T-cell (primary cell): ENCODE results near the gene RPL21. TPM values are rescaled to one million over a fixed set of nuclear protein-coding genes. Genes with fewer than 3 reads are reported as not detected.

Source experiments
- ATAC-seq, 4 experiments: fragments of 200-7000 bp in 3 of 4; fragments of 150-1000 bp in 1 of 4; cut with Tn5 transposase; replicated peaks in 1 of 4; 1 replicate in 3 of 4; 2 replicates in 1 of 4; pipeline ENCODE4 v1.10.0; 2021; ENCODE audit warnings: moderate library complexity in 3 of 4, mild to moderate bottlenecking in 2 of 4, moderate number of reproducible peaks in 1 of 4
- CTCF ChIA-PET, 2 donors: fragments of 300-600 bp; sonication (Branson Sonifier 250); formaldehyde crosslinking; loops; one replicate each; lab custom pipeline; 2022; ENCODE audit warnings: antibody characterized with exemption in 2 of 2; lab: Charles Lee
- POLR2A ChIA-PET, 2 donors: fragments of 300-600 bp; sonication (Branson Sonifier 250); formaldehyde crosslinking; loops; one replicate each; lab custom pipeline; 2022; ENCODE audit warnings: antibody characterized with exemption in 2 of 2; lab: Charles Lee
- DNase-seq, 35 experiments: peaks; one replicate each; pipeline versions ENCODE4 v3.0.0 to v3.0.0-alpha.2; 2013 to 2023
- H3K27ac ChIP-seq: one replicate; pipeline ENCODE4 v1.5.1; 2013; ENCODE audit warnings: low read length
- H3K27me3 ChIP-seq, 2 experiments: replicated peaks in 1 of 2; 1 replicate in 1 of 2; 2 replicates in 1 of 2; pipeline versions ENCODE4 v1.6.1 to v1.7.0; 2013; ENCODE audit warnings: low read length in 1 of 2, mixed read lengths in 1 of 2; ENCODE audit not compliant: control insufficient read depth in 2 of 2, insufficient read depth in 2 of 2; ENCODE audit errors: extremely low read depth in 1 of 2
- H3K36me3 ChIP-seq, 2 donors: 1 replicate in 1 of 2; 2 replicates in 1 of 2; pipeline versions ENCODE4 v1.6.1 to v1.7.0; 2013; ENCODE audit warnings: low read length in 1 of 2; ENCODE audit not compliant: control insufficient read depth in 2 of 2, insufficient read depth in 1 of 2; ENCODE audit errors: extremely low read depth in 1 of 2
- H3K4me1 ChIP-seq, 2 experiments: 1 replicate in 1 of 2; 2 replicates in 1 of 2; pipeline versions ENCODE4 v1.6.1 to v1.7.0; 2013; ENCODE audit warnings: low read length in 2 of 2, mixed read lengths in 1 of 2; ENCODE audit not compliant: insufficient read depth in 2 of 2, control insufficient read depth in 1 of 2; ENCODE audit errors: extremely low read depth in 1 of 2
- H3K4me3 ChIP-seq, 2 donors: 1 replicate in 1 of 2; 2 replicates in 1 of 2; pipeline versions ENCODE4 v1.5.1 to v1.7.0; 2013; ENCODE audit warnings: mild to moderate bottlenecking in 2 of 2, low read length in 1 of 2, moderate library complexity in 1 of 2; ENCODE audit not compliant: control insufficient read depth in 1 of 2; ENCODE audit errors: extremely low read depth in 1 of 2
- H3K9me3 ChIP-seq: 2 replicates; pipeline ENCODE4 v1.7.0; 2013
- H3K27ac Mint-ChIP-seq, 2 donors: one replicate each; pipeline ENCODE4 v1.8.0; 2020 to 2021; ENCODE audit warnings: mild to moderate bottlenecking in 2 of 2, mixed read lengths in 2 of 2
- H3K27me3 Mint-ChIP-seq, 2 donors: one replicate each; pipeline ENCODE4 v1.8.0; 2021 to 2022; ENCODE audit warnings: mixed read lengths in 2 of 2
- H3K36me3 Mint-ChIP-seq: one replicate; pipeline ENCODE4 v1.8.0; 2021; ENCODE audit warnings: mixed read lengths
- H3K4me1 Mint-ChIP-seq, 3 donors: one replicate each; pipeline ENCODE4 v1.8.0; 2020 to 2022; ENCODE audit warnings: mixed read lengths in 3 of 3, mild to moderate bottlenecking in 1 of 3
- H3K4me3 Mint-ChIP-seq, 3 donors: one replicate each; pipeline ENCODE4 v1.8.0; 2020 to 2022; ENCODE audit warnings: mild to moderate bottlenecking in 3 of 3, mixed read lengths in 3 of 3, moderate library complexity in 3 of 3
- H3K9me3 Mint-ChIP-seq, 3 donors: one replicate each; pipeline ENCODE4 v1.8.0; 2020 to 2022; ENCODE audit warnings: mixed read lengths in 3 of 3
- WGBS: methylation state at CpG from one replicate; pipeline ENCODE4 v1.1.5; 2013; ENCODE audit warnings: missing lambda C conversion rate; ENCODE audit not compliant: insufficient coverage; 5-methylcytosine and 5-hydroxymethylcytosine counted together
- total RNA-seq, 35 experiments: library from RNA in 6 of 35; stranded (reverse) in 6 of 35; fragments of 120-200 nt in 1 of 35; gene quantifications; one replicate each; pipeline versions ENCODE4 v1.2.1 to v1.2.4 and lab custom pipeline; 2013 to 2026

RPL21 gene
- total RNA-seq, 5 donors from 2014 or later (not counting 1 experiment from before 2014, with no cell fraction given): 1,968 to 2,258 (median 2,221) TPM

DNA sequence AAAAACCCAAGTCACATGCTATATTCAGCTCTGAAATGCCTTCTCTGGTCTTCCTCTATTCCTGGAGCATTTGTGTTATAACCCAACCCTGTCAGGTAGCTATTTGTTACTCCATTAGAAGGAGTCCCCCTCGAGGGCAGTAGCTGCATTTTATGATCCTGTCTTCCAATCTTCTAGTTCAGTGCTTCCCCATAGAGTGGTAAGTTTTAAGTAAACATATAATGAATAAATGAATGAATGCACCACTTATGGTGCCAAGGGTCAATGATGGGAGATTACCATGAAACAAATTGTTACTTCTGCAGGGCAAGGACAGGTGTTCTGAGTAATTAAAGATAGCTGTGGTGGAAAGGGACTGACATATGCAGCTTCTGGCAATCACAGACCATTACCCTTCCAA is 23.3 kb downstream of the RPL21 start:
- Mint-ChIP-seq H3K9me3 (no peaks in the 10 kb centered on the region), H3K27me3 (peaks cover 4 to 16% of the 10 kb centered on the region in 2 donors), H3K36me3 (no peaks in the 10 kb centered on the region), H3K4me1 (peaks cover 12 to 15% (median 14%) of the 10 kb centered on the region in 3 donors), H3K27ac (no peak overlapping the region), H3K4me3 (no peak overlapping the region)
- POLR2A ChIA-PET: interaction anchor here in 1 of 2 donors (0.6 to 0.8 kb wide), 3 partner anchors 17 to 87 kb away, joined by 4 to 6 read pairs (median 4); no protein-coding TSS in a partner anchor
- H3K36me3 ChIP-seq: no peaks in the 10 kb centered on the region
- H3K27me3 ChIP-seq: peaks cover 0 to 26% of the 10 kb centered on the region in 2 experiments
- no peak for ATAC-seq
- WGBS: no CpG with 5 or more reads among the region's 1 CpG
- no peak for DNase-seq
- no peak overlapping the region for H3K27ac ChIP-seq
- CTCF ChIA-PET: interaction anchor here in 1 of 2 donors (0.6 to 1.2 kb wide), 3 partner anchors 8 to 289 kb away, joined by 3 to 4 read pairs (median 3); no protein-coding TSS in a partner anchor
- H3K9me3 ChIP-seq: no peaks in the 10 kb centered on the region
- H3K4me3 ChIP-seq: no peak overlapping the region
- peaks cover 0 to 17% of the 10 kb centered on the region in 2 experiments for H3K4me1 ChIP-seq

DNA sequence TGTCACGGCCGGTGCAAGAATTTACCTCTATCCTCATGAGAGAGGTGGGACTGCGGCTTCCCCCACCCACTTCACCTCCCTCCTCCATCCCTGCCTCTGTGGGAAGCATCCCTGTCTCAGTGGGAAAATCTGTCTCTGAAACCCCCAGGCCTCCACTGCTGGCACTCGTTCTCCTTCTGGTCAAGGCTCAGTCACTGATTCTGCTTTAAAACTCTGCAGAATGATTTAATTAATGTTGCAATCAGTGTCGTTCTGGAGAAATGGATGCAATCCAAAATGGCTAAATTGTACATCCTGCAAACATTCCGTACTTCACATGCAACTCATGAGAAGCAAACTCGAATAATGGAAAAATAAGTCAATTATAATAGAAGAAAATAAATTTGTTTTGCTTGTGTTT is 24.8 kb downstream of the RPL21 start:
- CTCF ChIA-PET: interaction anchor here in 1 of 2 donors (0.9 kb wide), 1 partner anchor 17 kb away, joined by 3 read pairs; no protein-coding TSS in a partner anchor
- no peak overlapping the region for H3K4me3 ChIP-seq
- no peaks in the 10 kb centered on the region for H3K36me3 ChIP-seq
- no peak overlapping the region for H3K27ac ChIP-seq
- POLR2A ChIA-PET: no interaction called here
- Mint-ChIP-seq H3K27me3 (peaks cover 4 to 16% of the 10 kb centered on the region in 2 donors), H3K4me1 (peaks cover 7 to 8% (median 7%) of the 10 kb centered on the region in 3 donors), H3K27ac (no peak overlapping the region), H3K36me3 (no peaks in the 10 kb centered on the region), H3K4me3 (no peak overlapping the region), H3K9me3 (no peaks in the 10 kb centered on the region)
- DNase-seq (no peak), ATAC-seq (no peak)
- peaks cover 0 to 7% of the 10 kb centered on the region in 2 experiments for H3K4me1 ChIP-seq
- WGBS: 100% methylated on average over 3 of the region's 7 CpGs
- no peaks in the 10 kb centered on the region for H3K9me3 ChIP-seq
- peaks cover 0 to 26% of the 10 kb centered on the region in 2 experiments for H3K27me3 ChIP-seq

DNA sequence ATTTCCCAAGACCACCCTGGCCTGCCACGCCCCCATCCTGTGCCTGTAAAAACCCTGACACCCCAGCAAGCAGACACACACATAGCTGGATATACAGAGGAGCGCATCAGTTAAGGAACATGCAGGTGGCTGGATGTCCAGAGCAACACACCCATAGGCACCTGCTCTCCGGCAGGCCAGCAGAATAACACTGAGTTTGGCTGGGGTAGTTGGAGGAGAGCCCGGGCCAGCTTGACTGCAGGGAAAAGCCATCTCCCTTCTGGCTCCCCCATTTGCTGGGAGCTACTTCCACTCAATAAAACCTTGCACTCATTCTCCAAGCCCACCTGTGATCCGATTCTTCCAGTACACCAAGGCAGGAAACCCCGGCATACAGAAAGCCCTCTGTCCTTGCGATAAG is 28.1 kb downstream of the RPL21 start:
- Mint-ChIP-seq H3K27me3 (peaks cover 2 to 15% of the 10 kb centered on the region in 2 donors), H3K36me3 (no peaks in the 10 kb centered on the region), H3K27ac (no peak overlapping the region), H3K4me3 (no peak overlapping the region), H3K4me1 (no peaks in the 10 kb centered on the region), H3K9me3 (no peaks in the 10 kb centered on the region)
- ATAC-seq (no peak), DNase-seq (no peak)
- no peak overlapping the region for H3K27ac ChIP-seq
- no peak overlapping the region for H3K4me3 ChIP-seq
- H3K9me3 ChIP-seq: no peaks in the 10 kb centered on the region
- no peaks in the 10 kb centered on the region for H3K4me1 ChIP-seq
- 80% methylated on average over 3 of the region's 7 CpGs for WGBS
- ChIA-PET POLR2A (no interaction called here), CTCF (interaction anchor here in 1 of 2 donors (1.4 kb wide), 1 partner anchor 294 kb away, joined by 4 read pairs; no protein-coding TSS in a partner anchor)
- peaks cover 0 to 21% of the 10 kb centered on the region in 2 experiments for H3K27me3 ChIP-seq
- H3K36me3 ChIP-seq: no peaks in the 10 kb centered on the region

DNA sequence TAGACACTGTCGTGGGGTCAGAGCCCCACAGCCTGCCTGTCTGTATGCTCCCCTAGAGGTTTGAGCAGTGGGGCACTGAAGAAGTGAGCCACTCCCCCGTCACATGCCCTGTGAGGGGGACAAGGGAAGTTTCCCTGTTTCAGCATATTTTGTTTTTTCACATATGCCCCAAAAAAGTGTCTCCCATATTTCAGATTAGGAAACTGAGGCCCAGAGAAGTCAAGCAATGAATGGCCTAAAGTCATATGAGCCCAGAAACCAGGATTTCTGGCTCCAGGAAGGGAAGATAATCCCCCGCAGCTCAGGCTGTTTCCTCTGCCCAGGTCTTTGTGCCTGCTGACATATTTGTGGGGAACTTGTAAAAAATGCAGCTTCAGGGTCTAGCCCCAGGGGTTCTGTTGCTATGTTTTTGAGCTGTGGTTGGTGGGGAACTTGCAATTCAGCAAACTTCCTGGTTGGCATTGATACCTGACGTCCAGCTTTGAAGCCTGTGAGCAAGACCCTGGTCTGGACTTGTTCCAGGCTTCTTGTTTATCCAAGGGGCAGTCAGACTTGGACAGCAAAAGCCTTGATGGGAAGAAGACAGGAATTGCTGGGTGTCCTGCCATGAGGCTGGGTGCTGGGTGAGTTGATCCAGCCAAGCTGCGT is 28.8 kb downstream of the RPL21 start:
- ATAC-seq: no peak
- 64% methylated on average over 3 of the region's 5 CpGs for WGBS
- CTCF ChIA-PET: interaction anchor here in 1 of 2 donors (1.4 kb wide), 1 partner anchor 295 kb away, joined by 4 read pairs; no protein-coding TSS in a partner anchor

DNA sequence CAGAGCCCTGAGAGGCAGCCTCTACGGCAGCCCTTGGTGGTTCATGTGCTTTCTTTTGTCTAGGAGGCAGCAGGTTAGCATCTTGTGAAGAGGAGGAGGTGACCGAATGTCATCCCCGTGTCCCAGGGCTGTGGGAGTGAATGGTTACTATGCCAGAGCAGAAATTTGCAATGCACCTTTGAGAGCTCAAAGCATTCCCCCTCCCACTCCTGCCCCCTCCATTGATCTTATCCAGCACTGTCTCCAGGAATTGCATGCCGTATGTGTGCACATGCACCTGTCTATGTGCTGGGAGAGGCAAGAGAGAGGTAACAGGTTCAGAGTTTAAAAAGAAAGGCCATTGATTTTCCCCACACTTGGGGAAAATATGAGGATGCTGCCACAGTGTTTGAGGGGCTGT is 29.5 kb downstream of the RPL21 start:
- ATAC-seq: no peak
- Histone ChIP-seq H3K9me3 (no peaks in the 10 kb centered on the region), H3K27me3 (peaks cover 0 to 13% of the 10 kb centered on the region in 2 experiments), H3K27ac (no peak overlapping the region), H3K36me3 (no peaks in the 10 kb centered on the region), H3K4me3 (no peak overlapping the region), H3K4me1 (no peaks in the 10 kb centered on the region)
- Mint-ChIP-seq H3K27me3 (peaks cover 0 to 6% of the 10 kb centered on the region in 2 donors), H3K4me1 (no peaks in the 10 kb centered on the region), H3K4me3 (no peak overlapping the region), H3K36me3 (no peaks in the 10 kb centered on the region), H3K9me3 (no peaks in the 10 kb centered on the region), H3K27ac (no peak overlapping the region)
- WGBS: no CpG with 5 or more reads among the region's 4 CpGs
- ChIA-PET CTCF (interaction anchor here in 1 of 2 donors (1.4 kb wide), 1 partner anchor 296 kb away, joined by 4 read pairs; no protein-coding TSS in a partner anchor), POLR2A (no interaction called here)
- DNase-seq: no peak

More for the DNA sequence above, 28.8 kb downstream of the RPL21 start:
- Histone ChIP-seq H3K4me1 (no peaks in the 10 kb centered on the region), H3K4me3 (no peak overlapping the region), H3K36me3 (no peaks in the 10 kb centered on the region), H3K9me3 (no peaks in the 10 kb centered on the region), H3K27ac (no peak overlapping the region), H3K27me3 (peaks cover 0 to 20% of the 10 kb centered on the region in 2 experiments)
- DNase-seq: no peak
- Mint-ChIP-seq H3K4me1 (no peaks in the 10 kb centered on the region), H3K27ac (no peak overlapping the region), H3K27me3 (peaks cover 0 to 13% of the 10 kb centered on the region in 2 donors), H3K9me3 (no peaks in the 10 kb centered on the region), H3K4me3 (no peak overlapping the region), H3K36me3 (no peaks in the 10 kb centered on the region)
- POLR2A ChIA-PET: no interaction called here

DNA sequence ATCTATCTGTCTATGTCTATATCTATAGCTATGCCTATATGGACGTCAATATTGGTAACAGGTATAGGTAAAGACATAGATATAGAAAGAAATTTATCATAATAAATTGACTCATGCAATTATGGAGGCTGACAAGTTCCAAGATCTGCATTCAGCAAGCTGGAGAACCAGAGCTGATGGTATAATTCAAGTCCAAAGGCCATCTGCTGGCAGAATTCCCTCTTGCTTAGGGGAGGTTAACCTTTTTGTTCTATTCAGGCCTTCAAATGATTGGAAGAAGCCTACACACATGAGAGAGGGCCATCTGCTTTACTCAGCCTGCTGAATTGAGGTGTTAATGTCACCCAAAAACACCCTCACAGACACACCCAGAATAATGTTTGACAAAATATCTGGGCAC is 30.1 kb downstream of the RPL21 start:
- no peak overlapping the region for H3K4me3 Mint-ChIP-seq
- ATAC-seq: no peak
- no peak overlapping the region for H3K4me3 ChIP-seq
- H3K36me3 Mint-ChIP-seq: no peaks in the 10 kb centered on the region
- H3K27ac ChIP-seq: no peak overlapping the region
- no peak overlapping the region for H3K27ac Mint-ChIP-seq
- H3K9me3 Mint-ChIP-seq: no peaks in the 10 kb centered on the region
- ChIA-PET CTCF (interaction anchor here in 1 of 2 donors (0.9 kb wide), 1 partner anchor 296 kb away, joined by 3 read pairs; no protein-coding TSS in a partner anchor), POLR2A (no interaction called here)
- H3K27me3 ChIP-seq: peaks cover 0 to 12% of the 10 kb centered on the region in 2 experiments
- H3K27me3 Mint-ChIP-seq: peaks cover 0 to 3% of the 10 kb centered on the region in 2 donors
- no peak for DNase-seq
- no peaks in the 10 kb centered on the region for H3K36me3 ChIP-seq
- no CpG with 5 or more reads among the region's 1 CpG for WGBS
- H3K9me3 ChIP-seq: no peaks in the 10 kb centered on the region
- no peaks in the 10 kb centered on the region for H3K4me1 Mint-ChIP-seq
- no peaks in the 10 kb centered on the region for H3K4me1 ChIP-seq
